CD4-positive, alpha-beta T cell (primary cell): ENCODE data around the gene SELENON. TPM values are rescaled to one million over a fixed set of nuclear protein-coding genes. Genes with fewer than 3 reads are reported as not detected.

ENCODE experiments used
- ATAC-seq: fragments of 200-7000 bp; cut with Tn5 transposase; one replicate; pipeline ENCODE4 v1.10.0; 2022; ENCODE audit warnings: mild to moderate bottlenecking; ENCODE audit not compliant: poor library complexity
- CTCF ChIA-PET: fragments of 350-600 bp; sonication (Branson Sonifier 250); formaldehyde crosslinking; loops from one replicate; lab custom pipeline; 2021; ENCODE audit warnings: antibody characterized with exemption, inconsistent platforms; lab: Charles Lee
- POLR2A ChIA-PET: fragments of 350-600 bp; sonication (Branson Sonifier 250); formaldehyde crosslinking; loops from one replicate; lab custom pipeline; 2021; ENCODE audit warnings: antibody characterized with exemption, inconsistent platforms; lab: Charles Lee
- DNase-seq, 14 experiments: peaks; one replicate each; pipeline ENCODE4 v3.0.0-alpha.2; 2013 to 2020; ENCODE audit warnings: mixed read lengths in 2 of 14
- H3K27ac ChIP-seq, 2 donors: one replicate each; pipeline versions ENCODE4 v1.5.1 to v1.7.0; 2013; ENCODE audit warnings: low read length in 2 of 2, low read depth in 1 of 2, mild to moderate bottlenecking in 1 of 2
- H3K27me3 ChIP-seq, 2 experiments: 1 replicate in 1 of 2; 2 replicates in 1 of 2; pipeline versions ENCODE4 v1.6.1 to v1.7.0; 2013; ENCODE audit warnings: low read length in 2 of 2, control low read depth in 1 of 2, mild to moderate bottlenecking in 1 of 2, moderate library complexity in 1 of 2; ENCODE audit not compliant: insufficient read depth in 2 of 2, control insufficient read depth in 1 of 2
- H3K36me3 ChIP-seq: one replicate; pipeline ENCODE4 v1.6.1; 2013; ENCODE audit warnings: low read length, control low read depth; ENCODE audit not compliant: insufficient read depth
- H3K4me1 ChIP-seq: one replicate; pipeline ENCODE4 v1.6.1; 2013; ENCODE audit warnings: low read length, control low read depth; ENCODE audit not compliant: insufficient read depth
- H3K4me3 ChIP-seq: one replicate; pipeline ENCODE4 v1.5.1; 2013; ENCODE audit warnings: mild to moderate bottlenecking, low read length, moderate library complexity
- H3K9me3 ChIP-seq, 2 experiments: 1 replicate in 1 of 2; 2 replicates in 1 of 2; pipeline versions ENCODE4 v1.6.1 to v1.7.0; 2013; ENCODE audit warnings: low read length in 2 of 2, mild to moderate bottlenecking in 2 of 2, control low read depth in 1 of 2, moderate library complexity in 1 of 2; ENCODE audit not compliant: control insufficient read depth in 1 of 2, insufficient read depth in 1 of 2
- H3K27ac Mint-ChIP-seq: one replicate; pipeline ENCODE4 v1.8.0; 2020; ENCODE audit warnings: mixed read lengths
- H3K27me3 Mint-ChIP-seq: one replicate; pipeline ENCODE4 v1.8.0; 2021; ENCODE audit warnings: mixed read lengths
- H3K36me3 Mint-ChIP-seq: one replicate; pipeline ENCODE4 v1.8.0; 2021; ENCODE audit warnings: low read depth, mixed read lengths
- H3K4me1 Mint-ChIP-seq: one replicate; pipeline ENCODE4 v1.8.0; 2021; ENCODE audit warnings: low read depth, mixed read lengths
- H3K4me3 Mint-ChIP-seq: one replicate; pipeline ENCODE4 v1.8.0; 2020; ENCODE audit warnings: mild to moderate bottlenecking, mixed read lengths
- H3K9me3 Mint-ChIP-seq: one replicate; pipeline ENCODE4 v1.8.0; 2020; ENCODE audit warnings: mixed read lengths
- intact Hi-C, 2 experiments: fragments of 100-400 bp; cut with DNase I in 1 of 2; cut with micrococcal nuclease in 1 of 2; formaldehyde crosslinking; loops; one replicate each; pipeline versions ENCODE4 v1.15.1 to v1.9.0; 2023 to 2025; cut with DNase I, micrococcal nuclease
- total RNA-seq, 174 experiments: library from RNA in 2 of 174; stranded (reverse) in 2 of 174; gene quantifications; one replicate each; pipeline ENCODE4 v1.2.3 and lab custom pipeline; 2021 to 2026
- TF ChIP-seq, protein P1 (sequence below): fragments of 200-600 bp; IDR thresholded peaks from one replicate; pipeline ENCODE4 v1.8.0; 2022; ENCODE audit warnings: antibody characterized with exemption, mild to moderate bottlenecking

The SELENON gene
- total RNA-seq, 2 experiments from 2014 or later, result 25.3 to 25.7 TPM

DNA sequence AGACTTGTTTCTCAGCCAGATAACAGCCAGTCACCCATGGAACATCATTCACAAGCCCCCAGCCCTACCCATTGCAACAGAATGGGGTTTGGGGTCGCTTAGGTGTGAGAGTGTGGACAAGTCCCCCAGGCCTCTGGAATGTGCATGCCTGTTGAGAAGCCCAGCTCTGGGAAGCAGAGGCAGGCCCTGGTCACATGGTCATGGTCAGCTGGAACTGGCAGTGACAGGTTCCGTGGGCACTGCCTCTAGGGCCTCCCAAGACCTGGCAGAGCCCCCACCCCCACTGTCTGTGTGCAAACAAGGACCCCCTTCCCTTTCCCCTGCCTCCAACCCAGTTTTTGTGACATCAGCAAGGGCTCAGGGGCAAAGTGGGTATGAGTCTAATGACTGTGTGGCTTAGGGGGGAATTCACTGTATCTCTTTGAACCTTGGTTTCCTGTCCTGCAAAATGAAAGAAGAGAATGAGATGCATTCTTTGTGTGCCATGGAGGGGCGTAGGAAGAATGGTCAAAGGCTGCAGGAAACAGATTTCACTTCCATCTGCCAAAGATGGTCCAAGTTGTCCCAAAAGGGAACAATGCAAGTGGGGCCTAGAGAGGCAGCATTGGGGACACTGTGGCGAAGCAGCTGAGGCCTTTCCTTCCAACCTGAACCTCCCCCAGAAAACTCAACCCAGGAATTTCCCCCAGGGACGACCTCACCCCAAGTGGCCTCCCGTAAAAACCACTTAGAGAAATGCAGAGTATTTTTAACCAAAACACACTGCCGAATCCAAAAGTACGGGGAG, 34.7 kb upstream of the SELENON start:
- Mint-ChIP-seq H3K9me3 (no peaks in the 10 kb centered on the region), H3K27ac (peak overlapping the region; percentile 95), H3K4me3 (peak overlapping the region; percentile 34), H3K4me1 (peaks cover 52% of the 10 kb centered on the region), H3K36me3 (peaks cover 81% of the 10 kb centered on the region), H3K27me3 (no peaks in the 10 kb centered on the region)
- Histone ChIP-seq H3K4me3 (no peak overlapping the region), H3K36me3 (peaks cover 45% of the 10 kb centered on the region), H3K27ac (peak overlapping the region in 1 of 2 donors; percentile 30), H3K9me3 (no peaks in the 10 kb centered on the region), H3K4me1 (peaks cover 36% of the 10 kb centered on the region), H3K27me3 (no peaks in the 10 kb centered on the region)
- intact Hi-C loops, result loop anchor here in 1 of 2 experiments (5.0 kb wide), 1 partner anchor 63 kb away; no protein-coding TSS in a partner anchor
- no peak for ATAC-seq
- CTCF ChIA-PET, result interaction anchor here (1.4 kb wide), 1 partner anchor 39 kb away, joined by 3 read pairs; no protein-coding TSS in a partner anchor
- TF ChIP-seq, protein P1, sequence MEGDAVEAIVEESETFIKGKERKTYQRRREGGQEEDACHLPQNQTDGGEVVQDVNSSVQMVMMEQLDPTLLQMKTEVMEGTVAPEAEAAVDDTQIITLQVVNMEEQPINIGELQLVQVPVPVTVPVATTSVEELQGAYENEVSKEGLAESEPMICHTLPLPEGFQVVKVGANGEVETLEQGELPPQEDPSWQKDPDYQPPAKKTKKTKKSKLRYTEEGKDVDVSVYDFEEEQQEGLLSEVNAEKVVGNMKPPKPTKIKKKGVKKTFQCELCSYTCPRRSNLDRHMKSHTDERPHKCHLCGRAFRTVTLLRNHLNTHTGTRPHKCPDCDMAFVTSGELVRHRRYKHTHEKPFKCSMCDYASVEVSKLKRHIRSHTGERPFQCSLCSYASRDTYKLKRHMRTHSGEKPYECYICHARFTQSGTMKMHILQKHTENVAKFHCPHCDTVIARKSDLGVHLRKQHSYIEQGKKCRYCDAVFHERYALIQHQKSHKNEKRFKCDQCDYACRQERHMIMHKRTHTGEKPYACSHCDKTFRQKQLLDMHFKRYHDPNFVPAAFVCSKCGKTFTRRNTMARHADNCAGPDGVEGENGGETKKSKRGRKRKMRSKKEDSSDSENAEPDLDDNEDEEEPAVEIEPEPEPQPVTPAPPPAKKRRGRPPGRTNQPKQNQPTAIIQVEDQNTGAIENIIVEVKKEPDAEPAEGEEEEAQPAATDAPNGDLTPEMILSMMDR, result no peak
- DNase-seq, result no peak
- POLR2A ChIA-PET, result interaction anchor here (0.8 to 2.7 kb wide), 8 partner anchors 9 to 148 kb away, joined by 3 to 29 read pairs (median 4); partner anchors contain the start of gene MTFR1L

DNA sequence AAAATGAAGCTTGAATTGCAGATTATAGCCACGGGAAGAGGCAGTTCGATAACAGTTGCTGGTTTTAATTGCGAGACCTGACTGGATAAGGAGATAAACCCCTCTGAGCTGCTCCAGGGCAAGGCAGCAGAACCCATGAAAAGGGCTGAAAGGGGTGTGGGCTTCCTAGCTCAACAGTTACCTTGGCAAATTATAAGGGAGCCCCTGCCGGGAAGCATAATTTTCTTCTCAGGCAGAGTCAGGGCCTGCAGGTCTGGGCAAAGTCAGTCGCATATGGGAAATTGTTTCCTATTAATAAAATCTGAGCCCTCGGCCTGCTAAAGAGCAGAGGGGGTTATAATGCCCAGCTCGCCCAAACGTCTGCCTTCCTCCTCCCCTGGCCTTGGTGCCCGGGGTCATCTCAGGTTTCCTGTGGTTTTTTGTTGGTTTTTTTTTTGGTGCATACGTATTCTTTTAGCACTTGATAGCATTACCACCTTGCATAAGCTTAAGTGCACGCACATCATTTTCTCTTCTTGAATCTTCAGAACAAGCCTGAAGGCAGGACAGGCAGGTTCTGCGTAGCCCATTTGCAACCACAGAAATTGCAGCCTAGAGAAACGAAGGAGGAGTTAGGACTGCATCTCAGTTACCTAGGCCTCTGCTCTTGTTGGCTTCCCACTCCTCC, 33.9 kb upstream of the SELENON start:
- Histone ChIP-seq H3K27ac (peak overlapping the region in 1 of 2 donors; percentile 30), H3K36me3 (peaks cover 42% of the 10 kb centered on the region), H3K4me1 (peaks cover 43% of the 10 kb centered on the region), H3K27me3 (no peaks in the 10 kb centered on the region), H3K9me3 (no peaks in the 10 kb centered on the region), H3K4me3 (no peak overlapping the region)
- DNase-seq, result peak in 1 of 14 experiments; percentile 45
- Mint-ChIP-seq H3K4me3 (peak overlapping the region; percentile 34), H3K27me3 (no peaks in the 10 kb centered on the region), H3K4me1 (peaks cover 53% of the 10 kb centered on the region), H3K36me3 (peaks cover 81% of the 10 kb centered on the region), H3K27ac (peak overlapping the region; percentile 95), H3K9me3 (no peaks in the 10 kb centered on the region)
- peak; percentile 73 for ATAC-seq
- ChIA-PET CTCF (interaction anchor here (1.3 to 1.4 kb wide), 2 partner anchors 11 to 40 kb away, joined by 3 read pairs; no protein-coding TSS in a partner anchor), POLR2A (interaction anchor here (0.7 to 2.7 kb wide), 10 partner anchors 8 to 149 kb away, joined by 3 to 29 read pairs (median 4); partner anchors contain the start of gene MTFR1L)
- intact Hi-C loops, result loop anchor here in 1 of 2 experiments (5.0 kb wide), 1 partner anchor 64 kb away; no protein-coding TSS in a partner anchor
- TF ChIP-seq, protein P1, result no peak

DNA sequence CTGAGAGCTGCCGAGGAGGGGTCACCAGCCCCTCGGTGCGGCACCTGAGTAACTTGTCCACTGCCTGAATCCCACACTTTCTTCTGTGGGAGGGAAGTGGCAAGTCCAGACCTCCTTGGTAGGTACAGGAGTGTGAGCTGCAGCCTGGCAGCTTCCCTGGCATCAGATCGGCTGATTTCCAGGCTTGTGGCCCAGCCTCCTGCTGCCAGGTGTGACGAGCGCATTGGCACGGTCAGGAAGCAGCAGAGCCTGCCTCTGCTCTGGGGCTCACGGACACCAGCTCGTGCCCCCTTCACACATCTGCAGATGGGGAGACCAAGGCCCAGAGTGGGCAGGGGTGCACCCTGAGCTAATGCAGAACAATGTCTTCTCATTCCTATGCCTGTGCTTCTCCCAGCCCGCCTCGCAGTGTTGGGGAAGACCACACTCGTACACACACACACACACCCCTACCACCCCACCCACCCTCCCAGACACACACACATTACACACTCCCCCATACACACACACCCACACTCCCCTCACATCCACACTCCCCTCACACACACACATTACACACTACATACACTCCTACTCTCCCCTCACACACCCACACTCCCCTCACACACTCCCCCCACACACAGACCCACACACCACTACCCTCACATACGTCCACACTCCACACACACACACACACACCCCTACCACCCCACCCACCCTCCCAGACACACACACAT, 33.1 kb upstream of the SELENON start:
- Mint-ChIP-seq H3K4me3 (peak overlapping the region; percentile 5), H3K9me3 (no peaks in the 10 kb centered on the region), H3K4me1 (peaks cover 61% of the 10 kb centered on the region), H3K36me3 (peaks cover 80% of the 10 kb centered on the region), H3K27me3 (no peaks in the 10 kb centered on the region), H3K27ac (peak overlapping the region; percentile 95)
- intact Hi-C loops, result loop anchor here in 1 of 2 experiments (5.0 kb wide), 1 partner anchor 65 kb away; no protein-coding TSS in a partner anchor
- CTCF ChIA-PET, result interaction anchor here (1.3 to 1.4 kb wide), 2 partner anchors 12 to 41 kb away, joined by 3 read pairs; no protein-coding TSS in a partner anchor
- ATAC-seq, result no peak
- Histone ChIP-seq H3K4me3 (no peak overlapping the region), H3K36me3 (peaks cover 48% of the 10 kb centered on the region), H3K9me3 (no peaks in the 10 kb centered on the region), H3K4me1 (peaks cover 51% of the 10 kb centered on the region), H3K27me3 (no peaks in the 10 kb centered on the region), H3K27ac (peak overlapping the region in 1 of 2 donors; percentile 30)
- POLR2A ChIA-PET, result interaction anchor here (0.7 to 2.7 kb wide), 4 partner anchors 8 to 150 kb away, joined by 3 to 29 read pairs (median 4); no protein-coding TSS in a partner anchor
- TF ChIP-seq, protein P1, result no peak
- no peak for DNase-seq
